ENCODE results near the gene LRRC3C.

DNA sequence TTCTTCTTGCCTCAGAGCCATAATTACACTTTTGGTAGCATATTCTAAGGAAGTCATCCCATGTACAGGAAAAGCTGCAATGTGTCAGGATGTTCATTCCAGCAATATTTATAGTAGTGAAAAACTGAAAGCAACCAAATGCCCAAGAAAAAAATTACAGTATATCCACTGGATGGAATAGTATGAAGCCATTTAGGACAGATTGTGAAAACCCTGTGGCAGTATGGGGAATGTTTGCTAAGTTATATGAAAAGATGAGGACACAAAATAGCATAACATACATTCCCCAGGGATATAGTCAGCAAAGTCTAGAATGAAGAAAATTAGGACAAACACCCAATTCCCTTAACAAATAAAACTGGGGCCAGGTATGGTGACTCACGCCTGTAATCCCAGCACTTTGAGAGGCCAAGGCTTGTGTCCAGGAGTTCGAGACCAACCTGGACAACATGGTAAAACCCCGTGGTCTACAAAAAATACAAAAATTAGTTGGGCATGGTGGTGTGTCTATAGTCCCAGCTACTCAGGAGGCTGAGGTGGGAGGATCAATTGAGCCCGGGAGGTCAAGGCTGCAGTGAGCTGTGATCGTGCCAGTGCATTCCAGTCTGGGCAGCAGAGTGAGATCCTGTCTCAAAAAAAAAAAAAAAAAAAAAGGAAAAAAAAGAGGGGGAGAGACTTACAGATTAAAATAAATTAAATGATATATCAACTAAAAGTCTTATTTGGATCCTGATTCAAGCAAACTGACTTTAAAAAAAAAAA is 2.3 kb downstream of the LRRC3C start:
- TF ChIP-seq, protein P1, sequence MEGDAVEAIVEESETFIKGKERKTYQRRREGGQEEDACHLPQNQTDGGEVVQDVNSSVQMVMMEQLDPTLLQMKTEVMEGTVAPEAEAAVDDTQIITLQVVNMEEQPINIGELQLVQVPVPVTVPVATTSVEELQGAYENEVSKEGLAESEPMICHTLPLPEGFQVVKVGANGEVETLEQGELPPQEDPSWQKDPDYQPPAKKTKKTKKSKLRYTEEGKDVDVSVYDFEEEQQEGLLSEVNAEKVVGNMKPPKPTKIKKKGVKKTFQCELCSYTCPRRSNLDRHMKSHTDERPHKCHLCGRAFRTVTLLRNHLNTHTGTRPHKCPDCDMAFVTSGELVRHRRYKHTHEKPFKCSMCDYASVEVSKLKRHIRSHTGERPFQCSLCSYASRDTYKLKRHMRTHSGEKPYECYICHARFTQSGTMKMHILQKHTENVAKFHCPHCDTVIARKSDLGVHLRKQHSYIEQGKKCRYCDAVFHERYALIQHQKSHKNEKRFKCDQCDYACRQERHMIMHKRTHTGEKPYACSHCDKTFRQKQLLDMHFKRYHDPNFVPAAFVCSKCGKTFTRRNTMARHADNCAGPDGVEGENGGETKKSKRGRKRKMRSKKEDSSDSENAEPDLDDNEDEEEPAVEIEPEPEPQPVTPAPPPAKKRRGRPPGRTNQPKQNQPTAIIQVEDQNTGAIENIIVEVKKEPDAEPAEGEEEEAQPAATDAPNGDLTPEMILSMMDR (IDR thresholded peaks at IDR 0.05; ENCODE audit: low read depth, low read length, missing input control), result no peak
- TF ChIP-seq, protein P2, sequence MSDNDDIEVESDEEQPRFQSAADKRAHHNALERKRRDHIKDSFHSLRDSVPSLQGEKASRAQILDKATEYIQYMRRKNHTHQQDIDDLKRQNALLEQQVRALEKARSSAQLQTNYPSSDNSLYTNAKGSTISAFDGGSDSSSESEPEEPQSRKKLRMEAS (IDR thresholded peaks at IDR 0.05), result no peak
- TF ChIP-seq TAF1 (conservative IDR thresholded peaks at IDR 0.05) (no peak), JUND (IDR thresholded peaks at IDR 0.05) (no peak), SP1 (IDR thresholded peaks at IDR 0.05) (no peak), YY1 (IDR thresholded peaks at IDR 0.05) (no peak)

Data from liver (tissue), 3 donors.